Neutrophil (primary cell): ENCODE measurements around the gene MT1B.
"Not testable (repeated sequence)": the region's sequence is repeated elsewhere in the genome, so short reads cannot be mapped to it uniquely, and the experiment has no call there.

Experiments used
- H3K27ac ChIP-seq: fragments of 200-600 bp; sonication (generic); 2 replicates; pipeline ENCODE4 v1.5.1; 2016; ENCODE audit warnings: mild to moderate bottlenecking, moderate library complexity
- H3K27me3 ChIP-seq: fragments of 200-600 bp; sonication (generic); 2 replicates; pipeline ENCODE4 v1.6.0; 2016; ENCODE audit warnings: mild to moderate bottlenecking
- H3K36me3 ChIP-seq: fragments of 200-600 bp; sonication (generic); 2 replicates; pipeline ENCODE4 v1.5.1; 2017
- H3K4me1 ChIP-seq, 2 experiments: fragments of 200-600 bp in 1 of 2; sonication (generic) in 1 of 2; 1 replicate in 1 of 2; 2 replicates in 1 of 2; pipeline versions ENCODE4 v1.5.1 to v1.6.1; 2013 to 2016; ENCODE audit warnings: low read depth in 1 of 2, low read length in 1 of 2, mild to moderate bottlenecking in 1 of 2, moderate library complexity in 1 of 2; ENCODE audit not compliant: control insufficient read depth in 1 of 2, insufficient read depth in 1 of 2
- H3K4me3 ChIP-seq, 2 experiments: fragments of 200-600 bp in 1 of 2; sonication (generic) in 1 of 2; 1 replicate in 1 of 2; 2 replicates in 1 of 2; pipeline ENCODE4 v1.5.1; 2013 to 2016; ENCODE audit warnings: low read depth in 1 of 2, low read length in 1 of 2, mild to moderate bottlenecking in 1 of 2, moderate library complexity in 1 of 2
- H3K9me3 ChIP-seq: fragments of 200-600 bp; sonication (generic); 2 replicates; pipeline ENCODE4 v1.5.1; 2016
- CTCF ChIP-seq: fragments of 200-600 bp; sonication (generic); IDR thresholded peaks from 2 replicates; pipeline ENCODE4 v1.5.1; 2016; ENCODE audit warnings: antibody characterized with exemption

Gene MT1B

GRCh38 chr16:56620339-56620897, 31.3 kb upstream of the MT1B start:
- peaks cover 9 to 11% of the 10 kb centered on the region in 2 experiments for H3K4me1 ChIP-seq
- TF ChIP-seq CTCF, result no peak
- no peaks in the 10 kb centered on the region for H3K36me3 ChIP-seq
- H3K27me3 ChIP-seq, result peaks cover 99% of the 10 kb centered on the region
- H3K27ac ChIP-seq, result no peak overlapping the region
- H3K4me3 ChIP-seq, result no peak overlapping the region
- no peaks in the 10 kb centered on the region for H3K9me3 ChIP-seq

GRCh38 chr16:56621665-56622445, 29.8 kb upstream of the MT1B start:
- peaks cover 99% of the 10 kb centered on the region for H3K27me3 ChIP-seq
- not testable (repeated sequence) for H3K4me1 ChIP-seq, H3K36me3 ChIP-seq, H3K9me3 ChIP-seq, H3K4me3 ChIP-seq, H3K27ac ChIP-seq

GRCh38 chr16:56623184-56623583, 28.5 kb upstream of the MT1B start:
- H3K36me3 ChIP-seq, H3K4me3 ChIP-seq, H3K4me1 ChIP-seq, H3K9me3 ChIP-seq, H3K27ac ChIP-seq: not testable (repeated sequence)
- H3K27me3 ChIP-seq, result peaks cover 99% of the 10 kb centered on the region

GRCh38 chr16:56623637-56624036, 28.0 kb upstream of the MT1B start:
- H3K36me3 ChIP-seq, result no peaks in the 10 kb centered on the region
- H3K9me3 ChIP-seq, result no peaks in the 10 kb centered on the region
- H3K4me1 ChIP-seq, result no peaks in the 10 kb centered on the region
- H3K4me3 ChIP-seq, result no peak overlapping the region
- no peak overlapping the region for H3K27ac ChIP-seq
- TF ChIP-seq CTCF, result no peak
- H3K27me3 ChIP-seq, result peaks cover 99% of the 10 kb centered on the region

- H3K36me3 ChIP-seq, result no peaks in the 10 kb centered on the region
- no peak within 1 kb of the TSS for H3K27ac ChIP-seq
- no peaks in the 10 kb centered on the region for H3K4me1 ChIP-seq
- peaks cover 99% of the 10 kb centered on the region for H3K27me3 ChIP-seq
- TF ChIP-seq CTCF, result no peak
- H3K4me3 ChIP-seq, result no peak within 1 kb of the TSS
- no peaks in the 10 kb centered on the region for H3K9me3 ChIP-seq
Observed at GRCh38 chr16:56625140-56625942, 26.3 kb upstream of the MT1B start, which contains the start of gene MT1E. Gene MT1E (plus strand): TSS chr16:56625781. CDS start chr16:56625852, 71 bp downstream.

GRCh38 chr16:56625943-56626654, 25.6 kb upstream of the MT1B start:
- no peak overlapping the region for H3K4me3 ChIP-seq
- no peaks in the 10 kb centered on the region for H3K4me1 ChIP-seq
- peaks cover 99% of the 10 kb centered on the region for H3K27me3 ChIP-seq
- no peaks in the 10 kb centered on the region for H3K36me3 ChIP-seq
- H3K9me3 ChIP-seq, result no peaks in the 10 kb centered on the region
- TF ChIP-seq CTCF, result no peak
- no peak overlapping the region for H3K27ac ChIP-seq
